Testis (tissue), 2 donors: Measurements from ENCODE around the gene ZNF639.

Experiments
- CTCF ChIP-seq, 3 experiments: fragments of 450-650 bp in 2 of 3; fragments of 200-600 bp in 1 of 3; sonication (generic) in 1 of 3; IDR thresholded peaks; one replicate each; pipeline ENCODE4 v1.5.1; 2016 to 2019; ENCODE audit warnings: antibody characterized with exemption in 3 of 3, mild to moderate bottlenecking in 2 of 3, moderate library complexity in 1 of 3
- POLR2A ChIP-seq: fragments of 450-650 bp; IDR thresholded peaks from one replicate; pipeline ENCODE4 v1.6.1; 2017; ENCODE audit warnings: antibody characterized with exemption, mild to moderate bottlenecking, moderate library complexity

- TF ChIP-seq CTCF (IDR thresholded peaks at IDR 0.05) (no peak), POLR2A (no peak)
Observed at GRCh38 chr3:179336345-179336929, 13.6 kb downstream of the ZNF639 start.
